Upper lobe of left lung (tissue), 6 donors: Measurements from ENCODE around the gene NAP1L5. TPM values are rescaled to one million over a fixed set of nuclear protein-coding genes. Genes with fewer than 3 reads are reported as not detected.

Experiments
- ATAC-seq, 2 donors: fragments of 200-7000 bp; cut with Tn5 transposase; one replicate each; pipeline ENCODE4 v1.9.1; 2022; ENCODE audit warnings: mild to moderate bottlenecking in 2 of 2, moderate library complexity in 2 of 2; ENCODE audit not compliant: low FRiP score in 2 of 2
- DNase-seq, 2 donors: peaks; one replicate each; pipeline ENCODE4 v3.0.0-alpha.2; 2019 to 2020
- H3K27ac ChIP-seq, 4 donors: fragments of 200-600 bp; sonication (generic); one replicate each; pipeline ENCODE4 v1.5.1; 2016 to 2019
- H3K27me3 ChIP-seq, 4 donors: fragments of 200-600 bp; sonication (generic); one replicate each; pipeline ENCODE4 v1.5.1; 2017 to 2019
- H3K36me3 ChIP-seq, 4 donors: fragments of 200-600 bp; sonication (generic); one replicate each; pipeline ENCODE4 v1.5.1; 2016 to 2019
- H3K4me1 ChIP-seq, 4 donors: fragments of 200-600 bp; sonication (generic); one replicate each; pipeline ENCODE4 v1.5.1; 2018 to 2019
- H3K4me3 ChIP-seq, 4 donors: fragments of 200-600 bp; sonication (generic); one replicate each; pipeline ENCODE4 v1.5.1; 2017 to 2019; ENCODE audit warnings: mild to moderate bottlenecking in 2 of 4, moderate library complexity in 1 of 4
- H3K9me3 ChIP-seq, 4 donors: fragments of 200-600 bp; sonication (generic); one replicate each; pipeline ENCODE4 v1.5.1; 2018 to 2019
- EP300 ChIP-seq, 4 donors: sonication (generic); formaldehyde crosslinking; IDR thresholded peaks; one replicate each; pipeline ENCODE4 v1.5.1; 2017; ENCODE audit warnings: antibody characterized with exemption in 4 of 4, control low read depth in 2 of 4
- POLR2A ChIP-seq, 4 donors: fragments of 450-650 bp; IDR thresholded peaks; one replicate each; pipeline ENCODE4 v1.5.1; 2016 to 2017; ENCODE audit warnings: antibody characterized with exemption in 4 of 4, mild to moderate bottlenecking in 2 of 4
- POLR2AphosphoS5 ChIP-seq, 2 donors: sonication (generic); formaldehyde crosslinking; IDR thresholded peaks; one replicate each; pipeline ENCODE4 v1.5.1; 2017; ENCODE audit warnings: antibody characterized with exemption in 2 of 2
- WGBS, 2 donors: methylation state at CpG; one replicate each; pipeline ENCODE4 v1.1.5; 2017 to 2018; 5-methylcytosine and 5-hydroxymethylcytosine counted together
- total RNA-seq, 6 donors: library from RNA; depleted of rRNA in 4 of 6; stranded (reverse); fragments of >200 nt in 4 of 6; gene quantifications; one replicate each; pipeline versions ENCODE4 v1.1.0 to v1.2.1, GENCODE V29; 2016 to 2021
- TF ChIP-seq, protein P1 (sequence below), 6 experiments: fragments of 450-650 bp in 4 of 6; fragments of 200-600 bp in 2 of 6; sonication (generic) in 2 of 6; IDR thresholded peaks; one replicate each; pipeline ENCODE4 v1.5.1; 2016 to 2019; ENCODE audit warnings: antibody characterized with exemption in 6 of 6
- donor health status: DM: no; HTN: no; CAD: no; lungs with moderate emphysema.
- donor health status: DM: no; HTN: yes; CAD: no; lungs with severe emphysema.

The NAP1L5 gene
- total RNA-seq, 6 donors from 2014 or later = 1.5 to 3.0 (median 2.8) TPM; not detected in 1

DNA sequence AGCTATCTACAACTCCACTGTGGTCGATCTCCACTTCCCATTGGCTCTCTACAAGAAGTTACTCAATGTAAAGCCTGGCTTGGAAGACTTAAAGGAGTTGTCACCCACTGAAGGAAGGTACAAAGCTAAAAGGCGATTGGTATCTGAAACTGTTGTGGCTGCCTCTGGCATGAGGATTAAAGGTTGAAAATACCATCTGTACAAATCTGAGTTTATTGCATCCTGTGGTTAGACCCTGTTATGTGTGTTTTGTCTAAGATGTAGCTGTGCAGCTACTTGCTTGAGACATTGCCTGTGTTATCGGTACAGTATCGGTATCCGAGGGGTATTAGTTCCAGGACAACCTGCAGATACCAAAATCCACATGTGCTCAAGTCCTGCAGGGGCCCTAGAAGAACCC lies 16.4 kb downstream of the NAP1L5 start:
- H3K4me3 ChIP-seq = no peak overlapping the region
- TF ChIP-seq EP300 (IDR thresholded peaks at IDR 0.05) = no peak
- TF ChIP-seq POLR2AphosphoS5 (IDR thresholded peaks at IDR 0.05) = no peak
- DNase-seq (no peak), ATAC-seq (no peak)
- H3K27ac ChIP-seq = no peak overlapping the region
- 96 to 97% methylated on average over 5 of the region's 5 CpGs for WGBS, 2 donors
- no peaks in the 10 kb centered on the region for H3K27me3 ChIP-seq
- H3K9me3 ChIP-seq = no peaks in the 10 kb centered on the region
- H3K4me1 ChIP-seq = no peaks in the 10 kb centered on the region
- H3K36me3 ChIP-seq = peaks cover 12 to 81% (median 43%) of the 10 kb centered on the region in 4 donors

DNA sequence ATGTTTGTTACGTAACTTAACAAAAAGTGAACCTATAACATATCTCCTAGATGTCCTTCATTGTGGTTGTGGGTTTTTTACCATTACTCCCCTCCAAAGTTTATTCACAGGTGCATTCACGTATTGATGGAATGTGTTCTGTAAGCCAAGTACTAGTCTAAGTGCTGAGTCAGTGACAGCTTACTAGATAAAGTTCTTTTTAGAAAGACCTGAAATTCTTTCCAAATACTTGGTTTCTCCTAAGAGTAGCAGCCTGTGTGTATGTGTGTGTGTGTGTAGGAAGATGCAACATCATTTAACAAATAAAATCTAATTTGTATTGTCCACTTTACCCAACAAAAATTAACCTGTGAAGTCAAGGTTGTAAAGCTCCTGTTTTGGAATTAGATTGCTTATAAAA lies 22.1 kb downstream of the NAP1L5 start:
- Histone ChIP-seq H3K4me1 (no peaks in the 10 kb centered on the region), H3K27me3 (no peaks in the 10 kb centered on the region), H3K9me3 (no peaks in the 10 kb centered on the region), H3K27ac (no peak overlapping the region), H3K4me3 (no peak overlapping the region), H3K36me3 (peaks cover 11 to 74% (median 35%) of the 10 kb centered on the region in 4 donors)
- ATAC-seq = no peak
- WGBS, 2 donors = 86 to 92% methylated on average over 2 of the region's 2 CpGs
- DNase-seq = no peak
- no peak for TF ChIP-seq POLR2AphosphoS5 (IDR thresholded peaks at IDR 0.05)
- TF ChIP-seq EP300 (IDR thresholded peaks at IDR 0.05) = no peak
- TF ChIP-seq POLR2A (IDR thresholded peaks at IDR 0.05) = no peak
- TF ChIP-seq, protein P1, sequence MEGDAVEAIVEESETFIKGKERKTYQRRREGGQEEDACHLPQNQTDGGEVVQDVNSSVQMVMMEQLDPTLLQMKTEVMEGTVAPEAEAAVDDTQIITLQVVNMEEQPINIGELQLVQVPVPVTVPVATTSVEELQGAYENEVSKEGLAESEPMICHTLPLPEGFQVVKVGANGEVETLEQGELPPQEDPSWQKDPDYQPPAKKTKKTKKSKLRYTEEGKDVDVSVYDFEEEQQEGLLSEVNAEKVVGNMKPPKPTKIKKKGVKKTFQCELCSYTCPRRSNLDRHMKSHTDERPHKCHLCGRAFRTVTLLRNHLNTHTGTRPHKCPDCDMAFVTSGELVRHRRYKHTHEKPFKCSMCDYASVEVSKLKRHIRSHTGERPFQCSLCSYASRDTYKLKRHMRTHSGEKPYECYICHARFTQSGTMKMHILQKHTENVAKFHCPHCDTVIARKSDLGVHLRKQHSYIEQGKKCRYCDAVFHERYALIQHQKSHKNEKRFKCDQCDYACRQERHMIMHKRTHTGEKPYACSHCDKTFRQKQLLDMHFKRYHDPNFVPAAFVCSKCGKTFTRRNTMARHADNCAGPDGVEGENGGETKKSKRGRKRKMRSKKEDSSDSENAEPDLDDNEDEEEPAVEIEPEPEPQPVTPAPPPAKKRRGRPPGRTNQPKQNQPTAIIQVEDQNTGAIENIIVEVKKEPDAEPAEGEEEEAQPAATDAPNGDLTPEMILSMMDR (IDR thresholded peaks at IDR 0.05) = no peak

DNA sequence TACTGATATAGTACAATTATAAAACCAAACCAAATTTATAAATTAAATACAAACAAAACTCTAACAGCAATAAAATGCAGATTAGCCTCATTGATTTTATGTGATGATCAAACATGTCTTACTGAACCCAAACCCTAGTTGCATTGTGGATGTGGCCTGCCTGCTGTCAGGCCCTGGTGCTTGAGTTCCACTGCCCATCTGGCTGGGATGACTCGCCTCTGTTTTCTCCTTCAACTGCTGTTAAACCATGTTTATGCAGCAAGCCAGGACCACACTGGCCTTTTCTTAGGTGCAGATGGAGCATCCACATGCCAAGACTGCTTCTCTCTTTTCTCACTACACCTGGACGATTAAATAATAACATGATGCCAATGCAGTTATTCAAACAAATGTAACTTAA lies 22.6 kb downstream of the NAP1L5 start:
- ATAC-seq = no peak
- TF ChIP-seq, protein P1 (IDR thresholded peaks at IDR 0.05) = no peak
- no peak for TF ChIP-seq POLR2AphosphoS5 (IDR thresholded peaks at IDR 0.05)
- TF ChIP-seq POLR2A (IDR thresholded peaks at IDR 0.05) = no peak
- no peak for TF ChIP-seq EP300 (IDR thresholded peaks at IDR 0.05)
- peaks cover 8 to 74% (median 33%) of the 10 kb centered on the region in 4 donors for H3K36me3 ChIP-seq
- H3K27me3 ChIP-seq = no peaks in the 10 kb centered on the region
- DNase-seq = no peak
- no peaks in the 10 kb centered on the region for H3K9me3 ChIP-seq
- 90 to 94% methylated on average over 2 of the region's 2 CpGs for WGBS, 2 donors
- no peak overlapping the region for H3K4me3 ChIP-seq
- H3K4me1 ChIP-seq = no peaks in the 10 kb centered on the region
- H3K27ac ChIP-seq = no peak overlapping the region

DNA sequence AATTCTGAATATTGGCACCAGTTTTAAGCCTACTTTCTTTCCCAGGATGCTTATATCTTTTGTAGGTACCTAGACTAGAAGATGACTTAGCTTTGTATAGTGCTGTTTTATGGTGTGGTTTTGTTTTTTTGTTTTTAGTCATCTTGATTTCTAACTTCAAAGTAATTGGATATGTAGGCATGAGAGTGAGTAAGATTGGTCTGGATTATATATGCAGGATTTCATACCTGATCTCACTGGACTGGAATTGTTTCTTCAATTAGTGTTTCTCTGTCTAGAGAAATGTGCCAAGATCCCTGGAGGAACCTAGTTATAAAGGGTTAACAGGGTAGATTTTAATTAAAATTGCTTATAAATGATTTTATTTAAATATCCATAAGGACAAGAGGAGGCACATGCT lies 23.1 kb downstream of the NAP1L5 start:
- TF ChIP-seq POLR2A (IDR thresholded peaks at IDR 0.05) (no peak), EP300 (IDR thresholded peaks at IDR 0.05) (no peak), POLR2AphosphoS5 (IDR thresholded peaks at IDR 0.05) (no peak)
- TF ChIP-seq, protein P1 (IDR thresholded peaks at IDR 0.05) = no peak
- DNase-seq (no peak), ATAC-seq (no peak)
- Histone ChIP-seq H3K27ac (no peak overlapping the region), H3K27me3 (no peaks in the 10 kb centered on the region), H3K36me3 (peaks cover 7 to 74% (median 31%) of the 10 kb centered on the region in 4 donors), H3K4me3 (no peak overlapping the region), H3K4me1 (no peaks in the 10 kb centered on the region), H3K9me3 (no peaks in the 10 kb centered on the region)

DNA sequence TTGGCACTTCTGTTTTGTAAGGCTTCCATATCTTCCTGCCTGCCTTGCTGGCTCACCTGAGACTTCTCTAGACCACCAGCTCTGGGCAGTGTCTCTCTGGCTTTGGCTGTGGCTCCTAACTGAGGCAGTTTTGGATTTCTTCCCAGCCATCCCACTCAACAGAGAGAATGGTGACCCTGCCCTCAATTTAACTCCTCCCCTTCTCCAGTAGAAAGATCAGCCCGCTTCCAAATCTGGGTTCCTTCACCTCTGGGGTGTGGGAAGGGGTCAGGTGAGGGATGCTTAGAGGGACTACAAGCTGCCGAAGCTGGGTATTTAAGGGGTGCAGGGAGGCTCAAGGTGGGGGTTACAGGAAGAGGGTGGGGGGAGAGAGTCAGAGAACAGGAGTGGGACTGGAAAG lies 23.7 kb downstream of the NAP1L5 start:
- Histone ChIP-seq H3K4me1 (no peaks in the 10 kb centered on the region), H3K27ac (no peak overlapping the region), H3K4me3 (no peak overlapping the region), H3K36me3 (peaks cover 7 to 74% (median 25%) of the 10 kb centered on the region in 4 donors), H3K27me3 (no peaks in the 10 kb centered on the region), H3K9me3 (no peaks in the 10 kb centered on the region)
- 86 to 93% methylated on average over 2 of the region's 2 CpGs for WGBS, 2 donors
- no peak for DNase-seq
- ATAC-seq = no peak
- no peak for TF ChIP-seq POLR2AphosphoS5 (IDR thresholded peaks at IDR 0.05)
- no peak for TF ChIP-seq EP300 (IDR thresholded peaks at IDR 0.05)
- TF ChIP-seq, protein P1 (IDR thresholded peaks at IDR 0.05) = no peak
- no peak for TF ChIP-seq POLR2A (IDR thresholded peaks at IDR 0.05)
